Psoas muscle (tissue), 8 donors: ENCODE results near the gene BICRAL. TPM values are rescaled to one million over a fixed set of nuclear protein-coding genes. Genes with fewer than 3 reads are reported as not detected.

Experiments
- ATAC-seq, 4 donors: fragments of 200-7000 bp; cut with Tn5 transposase; one replicate each; pipeline ENCODE4 v1.9.1; 2020; ENCODE audit warnings: moderate library complexity in 3 of 4, mild to moderate bottlenecking in 2 of 4
- DNase-seq, 2 donors: peaks; one replicate each; pipeline ENCODE4 v3.0.0-alpha.2; 2020
- H3K27ac ChIP-seq: fragments of 200-600 bp; one replicate; pipeline ENCODE4 v1.8.0; 2022
- H3K27me3 ChIP-seq, 3 donors: fragments of 200-600 bp in 1 of 3; one replicate each; pipeline versions ENCODE4 v1.6.1 to v1.8.0; 2013 to 2022; ENCODE audit warnings: low read length in 2 of 3, mild to moderate bottlenecking in 2 of 3, moderate library complexity in 1 of 3; ENCODE audit not compliant: insufficient read depth in 3 of 3
- H3K36me3 ChIP-seq, 2 donors: fragments of 200-600 bp in 1 of 2; one replicate each; pipeline versions ENCODE4 v1.6.1 to v1.8.0; 2013 to 2022; ENCODE audit warnings: low read depth in 1 of 2, mild to moderate bottlenecking in 1 of 2, moderate library complexity in 1 of 2; ENCODE audit not compliant: insufficient read depth in 1 of 2
- H3K4me1 ChIP-seq: fragments of 200-600 bp; one replicate; pipeline ENCODE4 v1.8.0; 2022
- H3K4me3 ChIP-seq: fragments of 200-600 bp; one replicate; pipeline ENCODE4 v1.8.0; 2022; ENCODE audit warnings: mild to moderate bottlenecking
- H3K9me3 ChIP-seq: fragments of 200-600 bp; one replicate; pipeline ENCODE4 v1.8.0; 2022
- WGBS, 3 donors: extraction: QIAGEN DNeasy Blood & Tissue Kit; methylation state at CpG; one replicate each; pipeline versions ENCODE4 v1.1.6 to v1.1.7; 2013; 5-methylcytosine and 5-hydroxymethylcytosine counted together
- intact Hi-C, 2 donors: fragments of 100-400 bp; cut with DNase I; formaldehyde crosslinking; loops; one replicate each; pipeline versions ENCODE4 v1.11.0 to v1.14.2; 2022
- polyA plus RNA-seq, 3 donors: library from polyadenylated mRNA; stranded (reverse); fragments of 200-250 nt; gene quantifications; one replicate each; pipeline ENCODE4 v1.2.3, GENCODE V29; 2013
- total RNA-seq, 4 donors: library from RNA; stranded (reverse); fragmentation: NEBNext Ultra II Directional in 2 of 4; extraction: Animal tissue kit (Norgen Biotek cat#: 25700) in 2 of 4; gene quantifications; one replicate each; pipeline versions ENCODE4 v1.2.1 to v1.2.4, GENCODE V29; 2021 to 2023
- TF ChIP-seq, protein P1 (sequence below): fragments of 200-600 bp; IDR thresholded peaks from one replicate; pipeline ENCODE4 v1.8.0; 2022; ENCODE audit warnings: antibody characterized with exemption
- donor health status: healthy with polysubstance abuse.
- donor health status: DM: no; HTN: no; CAD: no; lungs with moderate emphysema.
- donor health status: Bipolar disorder and iron deficiency.
- donor health status: healthy.
- donor health status: DM: yes; HTN: yes; CAD: no.
- donor health status: DM: no; HTN: no; CAD: no.
- donor health status: DM: no; HTN: no; CAD: no.
- donor health status: DM: yes; HTN: yes; CAD: no.

Gene BICRAL
- total and polyA plus RNA-seq, 7 donors: 2.8 to 12.2 (median 6.2) TPM

DNA sequence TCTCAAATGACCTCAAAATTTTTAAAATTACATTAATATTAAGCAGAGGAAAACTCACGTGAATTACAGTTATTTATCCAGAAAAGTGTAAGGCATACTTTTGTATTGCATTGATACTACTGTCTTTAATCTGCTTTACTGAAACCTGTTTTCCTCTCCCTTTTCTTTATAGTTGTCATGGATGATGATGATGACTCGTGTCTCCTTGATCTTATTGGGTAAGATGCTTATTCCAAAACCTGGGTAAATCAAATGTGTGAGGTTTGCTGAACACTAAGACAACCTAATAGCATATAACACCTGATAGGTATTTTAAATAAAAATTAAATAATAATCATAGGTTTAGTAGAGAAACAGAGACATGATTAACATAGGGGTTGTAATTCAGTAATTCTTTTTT lies 40.0 kb downstream of the BICRAL start:
- TF ChIP-seq, protein P1, sequence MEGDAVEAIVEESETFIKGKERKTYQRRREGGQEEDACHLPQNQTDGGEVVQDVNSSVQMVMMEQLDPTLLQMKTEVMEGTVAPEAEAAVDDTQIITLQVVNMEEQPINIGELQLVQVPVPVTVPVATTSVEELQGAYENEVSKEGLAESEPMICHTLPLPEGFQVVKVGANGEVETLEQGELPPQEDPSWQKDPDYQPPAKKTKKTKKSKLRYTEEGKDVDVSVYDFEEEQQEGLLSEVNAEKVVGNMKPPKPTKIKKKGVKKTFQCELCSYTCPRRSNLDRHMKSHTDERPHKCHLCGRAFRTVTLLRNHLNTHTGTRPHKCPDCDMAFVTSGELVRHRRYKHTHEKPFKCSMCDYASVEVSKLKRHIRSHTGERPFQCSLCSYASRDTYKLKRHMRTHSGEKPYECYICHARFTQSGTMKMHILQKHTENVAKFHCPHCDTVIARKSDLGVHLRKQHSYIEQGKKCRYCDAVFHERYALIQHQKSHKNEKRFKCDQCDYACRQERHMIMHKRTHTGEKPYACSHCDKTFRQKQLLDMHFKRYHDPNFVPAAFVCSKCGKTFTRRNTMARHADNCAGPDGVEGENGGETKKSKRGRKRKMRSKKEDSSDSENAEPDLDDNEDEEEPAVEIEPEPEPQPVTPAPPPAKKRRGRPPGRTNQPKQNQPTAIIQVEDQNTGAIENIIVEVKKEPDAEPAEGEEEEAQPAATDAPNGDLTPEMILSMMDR: no peak
- no peak for ATAC-seq
- H3K27ac ChIP-seq: peak overlapping the region; percentile 79
- peaks cover 0 to 46% of the 10 kb centered on the region in 2 donors for H3K36me3 ChIP-seq
- no peaks in the 10 kb centered on the region for H3K9me3 ChIP-seq
- intact Hi-C loops: loop anchor here (5.0 kb wide), 1 partner anchor 35 kb away; no protein-coding TSS in a partner anchor
- 59 to 71% (median 64%) methylated on average over 2 of the region's 2 CpGs for WGBS, 3 donors
- peak overlapping the region; percentile 46 for H3K4me3 ChIP-seq
- no peak for DNase-seq
- H3K4me1 ChIP-seq: peaks cover 39% of the 10 kb centered on the region
- H3K27me3 ChIP-seq: no peaks in the 10 kb centered on the region

DNA sequence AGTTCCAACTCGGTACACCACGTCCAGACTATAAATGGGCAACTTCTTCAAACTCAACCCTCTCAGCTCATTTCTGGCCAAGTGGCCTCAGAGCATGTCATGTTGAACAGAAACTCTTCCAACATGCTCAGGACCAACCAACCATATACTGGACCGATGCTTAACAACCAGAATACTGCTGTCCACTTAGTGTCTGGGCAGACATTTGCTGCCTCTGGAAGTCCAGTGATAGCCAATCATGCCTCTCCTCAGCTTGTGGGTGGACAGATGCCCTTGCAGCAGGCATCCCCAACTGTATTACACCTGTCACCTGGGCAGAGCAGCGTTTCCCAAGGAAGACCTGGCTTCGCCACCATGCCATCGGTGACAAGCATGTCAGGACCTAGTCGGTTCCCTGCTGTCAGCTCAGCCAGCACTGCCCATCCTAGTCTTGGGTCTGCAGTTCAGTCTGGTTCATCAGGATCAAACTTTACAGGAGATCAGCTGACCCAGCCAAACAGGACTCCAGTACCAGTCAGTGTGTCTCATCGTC lies 47.8 kb downstream of the BICRAL start:
- no peak for ATAC-seq

DNA sequence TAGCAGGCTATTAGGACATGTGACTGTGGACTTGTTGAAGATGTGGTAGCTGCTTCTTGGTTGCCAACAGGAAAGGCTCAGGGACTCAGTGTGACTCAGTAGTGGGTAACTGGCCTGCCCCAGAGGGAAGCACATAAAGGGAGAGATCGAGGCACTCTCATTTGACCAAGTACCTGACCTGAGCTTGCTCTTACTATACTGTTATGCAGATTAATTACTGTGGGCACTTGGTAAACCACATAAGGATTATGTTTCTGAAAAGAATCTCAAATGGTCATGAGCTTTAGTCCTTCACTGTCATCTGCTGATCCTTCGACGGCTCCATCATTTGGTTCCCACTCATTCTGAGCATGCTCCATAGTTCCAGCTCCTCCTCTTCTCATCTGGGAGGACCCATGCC lies 49.4 kb downstream of the BICRAL start:
- intact Hi-C loops: no loop called here
- no peaks in the 10 kb centered on the region for H3K27me3 ChIP-seq
- H3K4me1 ChIP-seq: no peaks in the 10 kb centered on the region
- DNase-seq (no peak), ATAC-seq (peak in 2 of 4 donors; percentile 61 to 69)
- H3K4me3 ChIP-seq: no peak overlapping the region
- TF ChIP-seq, protein P1: no peak
- WGBS, 3 donors: 67 to 85% (median 71%) methylated on average over 3 of the region's 3 CpGs
- no peaks in the 10 kb centered on the region for H3K9me3 ChIP-seq
- peaks cover 8 to 68% of the 10 kb centered on the region in 2 donors for H3K36me3 ChIP-seq
- H3K27ac ChIP-seq: peak overlapping the region; percentile 41

More for the DNA sequence above, 47.8 kb downstream of the BICRAL start:
- Histone ChIP-seq H3K27ac (no peak overlapping the region), H3K4me3 (no peak overlapping the region), H3K9me3 (no peaks in the 10 kb centered on the region), H3K27me3 (no peaks in the 10 kb centered on the region), H3K36me3 (peaks cover 8 to 82% of the 10 kb centered on the region in 2 donors), H3K4me1 (no peaks in the 10 kb centered on the region)
- no peak for DNase-seq
- TF ChIP-seq, protein P1: no peak
- WGBS, 3 donors: 92 to 95% (median 94%) methylated on average over 8 of the region's 8 CpGs
- intact Hi-C loops: no loop called here

DNA sequence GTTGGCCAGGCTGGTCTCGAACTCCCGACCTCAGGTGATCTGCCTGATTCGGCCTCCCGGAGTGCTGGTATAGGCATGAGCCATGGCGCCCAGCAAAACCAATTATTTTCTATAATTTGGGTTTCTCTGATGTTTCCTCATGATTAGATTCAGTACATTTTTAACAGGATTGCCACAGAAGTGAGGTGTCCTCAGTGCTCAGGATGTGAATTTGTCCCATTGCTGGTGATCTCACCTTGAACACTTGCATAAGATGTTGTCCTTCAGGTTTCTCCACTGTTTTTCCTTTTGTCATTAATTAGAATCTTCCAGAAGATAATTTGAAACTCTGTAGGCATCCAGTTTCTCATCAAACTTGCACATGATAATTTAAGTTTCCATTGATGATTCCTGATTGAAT lies 52.2 kb downstream of the BICRAL start:
- Histone ChIP-seq H3K36me3 (peaks cover 5 to 49% of the 10 kb centered on the region in 2 donors), H3K4me1 (no peaks in the 10 kb centered on the region), H3K27me3 (no peaks in the 10 kb centered on the region), H3K4me3 (no peak overlapping the region), H3K9me3 (no peaks in the 10 kb centered on the region), H3K27ac (no peak overlapping the region)
- DNase-seq (no peak), ATAC-seq (no peak)
- WGBS, 3 donors: 96 to 100% (median 96%) methylated on average over 5 of the region's 5 CpGs
- intact Hi-C loops: no loop called here
- TF ChIP-seq, protein P1: no peak
